A549 (cell line): Measurements from ENCODE around the gene RTL1. TPM values are rescaled to one million over a fixed set of nuclear protein-coding genes. Genes with fewer than 3 reads are reported as not detected.

Experiments
- ATAC-seq, 2 experiments: fragments of 200-7000 bp in 1 of 2; fragments of >200 bp in 1 of 2; cut with Nextera tagmentation in 1 of 2; cut with Tn5 transposase in 1 of 2; 3 replicates each; pipeline versions ENCODE4 v1.8.0 to v1.9.1; 2018 to 2020; ENCODE audit warnings: mild to moderate bottlenecking in 1 of 2, moderate library complexity in 1 of 2
- CTCF ChIA-PET: fragments of 300-600 bp; sonication (Branson Sonifier 250); formaldehyde crosslinking; extraction: SDS; loops from one replicate; lab custom pipeline; 2021; ENCODE audit warnings: antibody characterized with exemption, inconsistent platforms; lab: Yijun Ruan, JAX
- POLR2A ChIA-PET: fragments of 350-600 bp; formaldehyde crosslinking; extraction: SDS; loops from one replicate; lab custom pipeline; 2021; ENCODE audit warnings: antibody characterized with exemption, inconsistent platforms; lab: Yijun Ruan, JAX
- DNase-seq, 2 experiments: peaks; one replicate each; pipeline versions ENCODE4 v3.0.0 to v3.0.0-alpha.2; 2011 to 2016; ENCODE audit warnings: low read depth in 1 of 2, low spot score in 1 of 2
- FAIRE-seq: peaks from 2 replicates; lab custom pipeline; 2011; peaks lifted over from hg19 to GRCh38; lab: Jason Lieb, UNC
- H3K27ac ChIP-seq, 2 experiments: fragments of >200 bp; sonication (Bioruptor Twin); formaldehyde crosslinking; 3 replicates each; pipeline ENCODE4 v1.5.1; 2016 to 2017
- H3K4me1 ChIP-seq: fragments of >200 bp; sonication (Bioruptor Twin); formaldehyde crosslinking; 3 replicates; pipeline ENCODE4 v1.6.1; 2016
- H3K4me2 ChIP-seq: fragments of >200 bp; sonication (Bioruptor Twin); formaldehyde crosslinking; 3 replicates; pipeline ENCODE4 v1.6.1; 2016
- H3K4me3 ChIP-seq: fragments of >200 bp; sonication (Bioruptor Twin); formaldehyde crosslinking; 3 replicates; pipeline ENCODE4 v1.5.1; 2016
- H3K9me3 ChIP-seq: fragments of >200 bp; sonication (Bioruptor Twin); formaldehyde crosslinking; 3 replicates; pipeline ENCODE4 v1.6.1; 2016
- BHLHE40 ChIP-seq: IDR thresholded peaks from 2 replicates; pipeline ENCODE4 v1.6.1; 2012; ENCODE audit warnings: low read depth, low read length, inconsistent platforms
- CHD4 ChIP-seq: fragments of 200-600 bp; sonication (generic); IDR thresholded peaks from 2 replicates; pipeline ENCODE4 v1.6.1; 2016; ENCODE audit warnings: antibody characterized with exemption, mild to moderate bottlenecking, borderline replicate concordance
- EHF ChIP-seq: fragments of 250-450 bp; sonication (Bioruptor Pico); IDR thresholded peaks from 2 replicates; pipeline ENCODE4 v1.5.0; 2020; ENCODE audit warnings: mild to moderate bottlenecking
- FOSB ChIP-seq: fragments of 250-450 bp; sonication (Bioruptor Pico); IDR thresholded peaks from 2 replicates; pipeline ENCODE4 v1.5.0; 2020; ENCODE audit warnings: mild to moderate bottlenecking, moderate library complexity
- JUN ChIP-seq, 2 experiments: fragments of >200 bp; sonication (Bioruptor Twin); formaldehyde crosslinking; IDR thresholded peaks; 2 replicates in 1 of 2; 3 replicates in 1 of 2; pipeline ENCODE4 v1.6.1; 2016 to 2017
- KDM5A ChIP-seq: fragments of 200-600 bp; sonication (generic); IDR thresholded peaks from 2 replicates; pipeline ENCODE4 v1.6.1; 2016; ENCODE audit warnings: antibody characterized with exemption, mild to moderate bottlenecking
- MAFK ChIP-seq: fragments of 450-650 bp; IDR thresholded peaks from 2 replicates; pipeline ENCODE4 v1.6.1; 2014; ENCODE audit not compliant: partially characterized antibody
- NFE2L2 ChIP-seq: fragments of 150-350 bp; conservative IDR thresholded peaks from 2 replicates; pipeline ENCODE4 v1.6.1; 2014; ENCODE audit warnings: low read length
- POLR2A ChIP-seq: IDR thresholded peaks from 2 replicates; pipeline ENCODE4 v1.6.1; 2012; ENCODE audit warnings: mild to moderate bottlenecking, low read length
- RARB ChIP-seq: fragments of 250-450 bp; sonication (Bioruptor Pico); IDR thresholded peaks from 2 replicates; pipeline ENCODE4 v1.8.0; 2021; ENCODE audit warnings: mild to moderate bottlenecking, moderate library complexity
- RCOR1 ChIP-seq: fragments of 150-350 bp; IDR thresholded peaks from 2 replicates; pipeline ENCODE4 v1.6.1; 2014; ENCODE audit warnings: antibody characterized with exemption, low read length, low read depth
- RFX5 ChIP-seq: fragments of 450-650 bp; IDR thresholded peaks from 2 replicates; pipeline ENCODE4 v1.7.1; 2014; ENCODE audit warnings: antibody characterized with exemption, mild to moderate bottlenecking, moderate library complexity
- SMC3 ChIP-seq: fragments of >200 bp; sonication (Bioruptor Twin); formaldehyde crosslinking; IDR thresholded peaks from 3 replicates; pipeline ENCODE4 v1.6.1; 2018; ENCODE audit warnings: inconsistent platforms
- TP53 ChIP-seq: fragments of 250-450 bp; sonication (Bioruptor Pico); IDR thresholded peaks from 2 replicates; pipeline ENCODE4 v1.5.0; 2021; ENCODE audit warnings: mild to moderate bottlenecking, moderate library complexity
- ZC3H11A ChIP-seq: fragments of 450-650 bp; IDR thresholded peaks from 2 replicates; pipeline ENCODE4 v1.6.1; 2014; ENCODE audit warnings: antibody characterized with exemption, mild to moderate bottlenecking
- ZNF302 ChIP-seq: fragments of 250-450 bp; sonication (Bioruptor Pico); IDR thresholded peaks from 2 replicates; pipeline ENCODE4 v1.9.0; 2021; ENCODE audit warnings: inconsistent platforms, mild to moderate bottlenecking, moderate library complexity
- ZSCAN20 ChIP-seq: fragments of 250-450 bp; sonication (Bioruptor Pico); IDR thresholded peaks from 2 replicates; pipeline ENCODE4 v1.8.0; 2022; ENCODE audit warnings: mild to moderate bottlenecking, moderate library complexity
- WGBS: methylation state at CpG from one replicate; pipeline ENCODE4 v1.1.6; 2017; ENCODE audit errors: missing lambda C conversion rate; 5-methylcytosine and 5-hydroxymethylcytosine counted together
- polyA plus RNA-seq, 4 experiments: library from polyadenylated mRNA; depleted of rRNA in 3 of 4; stranded (reverse); fragments of >200 nt; fragmentation: RNase III in 1 of 4; extraction: RNeasy Plus Mini Kit Qiagen cat#74134 plus additional on column Dnase treatment in 1 of 4; gene quantifications; 2 replicates in 3 of 4; 3 replicates in 1 of 4; pipeline ENCODE4 v1.2.3, GENCODE V29; 2011 to 2017
- TF ChIP-seq, protein P1 (sequence below): fragments of 250-450 bp; sonication (Bioruptor Pico); IDR thresholded peaks from 2 replicates; pipeline ENCODE4 v1.5.0; 2020; ENCODE audit warnings: low read depth, mild to moderate bottlenecking, moderate library complexity
- TF ChIP-seq, protein P2 (sequence below): fragments of 250-450 bp; sonication (Bioruptor Pico); IDR thresholded peaks from 2 replicates; pipeline ENCODE4 v1.5.0; 2021; ENCODE audit warnings: mild to moderate bottlenecking, moderate library complexity, borderline replicate concordance
- TF ChIP-seq, protein P3 (sequence below): fragments of >200 bp; sonication (Bioruptor Twin); formaldehyde crosslinking; IDR thresholded peaks from 3 replicates; pipeline ENCODE4 v1.6.1; 2016
- TF ChIP-seq, protein P4 (sequence below): fragments of >200 bp; sonication (Bioruptor Twin); formaldehyde crosslinking; IDR thresholded peaks from 2 replicates; pipeline ENCODE4 v1.6.1; 2016

The RTL1 gene
- polyA plus RNA-seq, 2 of the 4 experiments (the other 2 are of a cell fraction), result 0.01 TPM; not detected in 1

DNA sequence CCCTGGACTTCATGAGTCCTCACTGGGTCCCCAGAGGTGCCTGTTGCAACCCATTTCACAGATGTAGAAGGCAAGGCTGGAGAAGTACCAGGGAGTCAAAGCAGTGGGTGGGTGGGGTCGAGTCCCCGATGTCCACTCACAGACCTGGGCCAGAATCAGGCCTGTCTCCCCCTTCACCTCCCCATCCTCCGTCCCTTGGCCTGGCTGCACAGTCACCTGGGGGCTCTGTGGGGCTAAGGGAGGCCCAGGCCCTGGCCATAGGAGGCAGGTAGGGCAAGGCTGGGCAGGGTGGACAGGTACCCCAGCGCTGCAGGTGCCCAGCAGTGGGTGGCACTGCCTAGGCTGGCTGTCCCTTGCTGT, 29.5 kb downstream of the RTL1 start (continued):
- no peak for TF ChIP-seq NFE2L2
- TF ChIP-seq, protein P1, sequence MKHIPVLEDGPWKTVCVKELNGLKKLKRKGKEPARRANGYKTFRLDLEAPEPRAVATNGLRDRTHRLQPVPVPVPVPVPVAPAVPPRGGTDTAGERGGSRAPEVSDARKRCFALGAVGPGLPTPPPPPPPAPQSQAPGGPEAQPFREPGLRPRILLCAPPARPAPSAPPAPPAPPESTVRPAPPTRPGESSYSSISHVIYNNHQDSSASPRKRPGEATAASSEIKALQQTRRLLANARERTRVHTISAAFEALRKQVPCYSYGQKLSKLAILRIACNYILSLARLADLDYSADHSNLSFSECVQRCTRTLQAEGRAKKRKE (CRISPR knock-in tag), result no peak
- TF ChIP-seq TP53, result no peak
- TF ChIP-seq ZSCAN20 (CRISPR knock-in tag), result no peak
- no peak for TF ChIP-seq ZNF302 (CRISPR knock-in tag)
- TF ChIP-seq SMC3, result no peak
- TF ChIP-seq MAFK, result no peak
- TF ChIP-seq RCOR1, result no peak
- no peak for TF ChIP-seq ZC3H11A
- TF ChIP-seq, all 56 proteins: peak for 0

DNA sequence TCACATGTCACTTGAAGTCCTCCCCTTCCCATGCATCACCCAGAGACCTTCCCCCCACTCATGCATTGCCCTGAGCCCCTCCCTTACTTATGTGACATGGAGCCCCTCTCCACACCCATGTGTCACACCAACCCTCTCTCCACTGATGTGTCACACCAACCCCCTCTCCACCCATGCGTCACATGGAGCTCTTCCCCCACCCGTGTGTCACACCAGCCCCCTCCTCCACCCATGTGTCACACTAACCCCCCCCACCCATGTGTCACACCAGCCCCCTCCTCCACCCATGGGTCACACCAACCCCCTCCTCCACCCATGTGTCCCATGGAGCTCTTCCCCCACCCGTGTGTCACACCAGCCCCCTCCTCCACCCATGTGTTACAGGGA, 30.4 kb downstream of the RTL1 start:
- TF ChIP-seq MAFK, result no peak
- TF ChIP-seq, protein P2, sequence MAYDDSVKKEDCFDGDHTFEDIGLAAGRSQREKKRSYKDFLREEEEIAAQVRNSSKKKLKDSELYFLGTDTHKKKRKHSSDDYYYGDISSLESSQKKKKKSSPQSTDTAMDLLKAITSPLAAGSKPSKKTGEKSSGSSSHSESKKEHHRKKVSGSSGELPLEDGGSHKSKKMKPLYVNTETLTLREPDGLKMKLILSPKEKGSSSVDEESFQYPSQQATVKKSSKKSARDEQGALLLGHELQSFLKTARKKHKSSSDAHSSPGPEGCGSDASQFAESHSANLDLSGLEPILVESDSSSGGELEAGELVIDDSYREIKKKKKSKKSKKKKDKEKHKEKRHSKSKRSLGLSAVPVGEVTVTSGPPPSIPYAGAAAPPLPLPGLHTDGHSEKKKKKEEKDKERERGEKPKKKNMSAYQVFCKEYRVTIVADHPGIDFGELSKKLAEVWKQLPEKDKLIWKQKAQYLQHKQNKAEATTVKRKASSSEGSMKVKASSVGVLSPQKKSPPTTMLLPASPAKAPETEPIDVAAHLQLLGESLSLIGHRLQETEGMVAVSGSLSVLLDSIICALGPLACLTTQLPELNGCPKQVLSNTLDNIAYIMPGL (CRISPR knock-in tag), result no peak
- TF ChIP-seq, protein P3, sequence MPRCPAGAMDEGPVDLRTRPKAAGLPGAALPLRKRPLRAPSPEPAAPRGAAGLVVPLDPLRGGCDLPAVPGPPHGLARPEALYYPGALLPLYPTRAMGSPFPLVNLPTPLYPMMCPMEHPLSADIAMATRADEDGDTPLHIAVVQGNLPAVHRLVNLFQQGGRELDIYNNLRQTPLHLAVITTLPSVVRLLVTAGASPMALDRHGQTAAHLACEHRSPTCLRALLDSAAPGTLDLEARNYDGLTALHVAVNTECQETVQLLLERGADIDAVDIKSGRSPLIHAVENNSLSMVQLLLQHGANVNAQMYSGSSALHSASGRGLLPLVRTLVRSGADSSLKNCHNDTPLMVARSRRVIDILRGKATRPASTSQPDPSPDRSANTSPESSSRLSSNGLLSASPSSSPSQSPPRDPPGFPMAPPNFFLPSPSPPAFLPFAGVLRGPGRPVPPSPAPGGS, result no peak
- no peak for TF ChIP-seq EHF (CRISPR knock-in tag)
- no peak for TF ChIP-seq RFX5
- no peak for TF ChIP-seq JUN (IDR thresholded peaks at IDR 0.05)
- TF ChIP-seq, protein P1 (CRISPR knock-in tag), result no peak
- TF ChIP-seq RARB, result no peak
- no peak for TF ChIP-seq ZNF302 (CRISPR knock-in tag)
- no peak for TF ChIP-seq FOSB
- TF ChIP-seq NFE2L2, result no peak
- TF ChIP-seq KDM5A, result no peak
- TF ChIP-seq ZSCAN20 (CRISPR knock-in tag), result no peak
- TF ChIP-seq, protein P4, sequence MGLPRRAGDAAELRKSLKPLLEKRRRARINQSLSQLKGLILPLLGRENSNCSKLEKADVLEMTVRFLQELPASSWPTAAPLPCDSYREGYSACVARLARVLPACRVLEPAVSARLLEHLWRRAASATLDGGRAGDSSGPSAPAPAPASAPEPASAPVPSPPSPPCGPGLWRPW, result no peak
- no peak for TF ChIP-seq CHD4
- TF ChIP-seq BHLHE40, result no peak
- TF ChIP-seq POLR2A, result no peak
- Histone ChIP-seq H3K9me3 (no peaks in the 10 kb centered on the region), H3K4me3 (no peak overlapping the region), H3K27ac (no peak overlapping the region), H3K4me1 (no peaks in the 10 kb centered on the region), H3K4me2 (no peak overlapping the region)
- CTCF ChIA-PET, result interaction anchor here (0.8 to 1.6 kb wide), 4 partner anchors 9 to 456 kb away, joined by 3 to 4 read pairs (median 3); no protein-coding TSS in a partner anchor
- POLR2A ChIA-PET, result no interaction called here
- DNase-seq, result no peak
- FAIRE-seq, result no peak
- ATAC-seq, result no peak
- 36% methylated on average over 2 of the region's 3 CpGs for WGBS
